ENCODE measurements around the gene HEBP2. TPM values are rescaled to one million over a fixed set of nuclear protein-coding genes. Genes with fewer than 3 reads are reported as not detected.

The HEBP2 gene
- total and polyA plus RNA-seq, 2 experiments from 2014 or later: 25.6 to 118 TPM

GRCh38 chr6:138410972-138411880 is 7.2 kb downstream of the HEBP2 start:
- H3K4me3 ChIP-seq: no peak overlapping the region
- no peak for ATAC-seq
- TF ChIP-seq ZNF114 (CRISPR knock-in tag; IDR thresholded peaks at IDR 0.05): no peak
- TF ChIP-seq STAT1 (IDR thresholded peaks at IDR 0.05; ENCODE audit: unreplicated experiment): no peak
- TF ChIP-seq POLR2AphosphoS5 (IDR thresholded peaks at IDR 0.05; ENCODE audit: low read depth): no peak
- no peak for TF ChIP-seq NANOG (IDR thresholded peaks at IDR 0.05; ENCODE audit: borderline replicate concordance)
- TF ChIP-seq, protein P1, sequence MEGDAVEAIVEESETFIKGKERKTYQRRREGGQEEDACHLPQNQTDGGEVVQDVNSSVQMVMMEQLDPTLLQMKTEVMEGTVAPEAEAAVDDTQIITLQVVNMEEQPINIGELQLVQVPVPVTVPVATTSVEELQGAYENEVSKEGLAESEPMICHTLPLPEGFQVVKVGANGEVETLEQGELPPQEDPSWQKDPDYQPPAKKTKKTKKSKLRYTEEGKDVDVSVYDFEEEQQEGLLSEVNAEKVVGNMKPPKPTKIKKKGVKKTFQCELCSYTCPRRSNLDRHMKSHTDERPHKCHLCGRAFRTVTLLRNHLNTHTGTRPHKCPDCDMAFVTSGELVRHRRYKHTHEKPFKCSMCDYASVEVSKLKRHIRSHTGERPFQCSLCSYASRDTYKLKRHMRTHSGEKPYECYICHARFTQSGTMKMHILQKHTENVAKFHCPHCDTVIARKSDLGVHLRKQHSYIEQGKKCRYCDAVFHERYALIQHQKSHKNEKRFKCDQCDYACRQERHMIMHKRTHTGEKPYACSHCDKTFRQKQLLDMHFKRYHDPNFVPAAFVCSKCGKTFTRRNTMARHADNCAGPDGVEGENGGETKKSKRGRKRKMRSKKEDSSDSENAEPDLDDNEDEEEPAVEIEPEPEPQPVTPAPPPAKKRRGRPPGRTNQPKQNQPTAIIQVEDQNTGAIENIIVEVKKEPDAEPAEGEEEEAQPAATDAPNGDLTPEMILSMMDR (conservative IDR thresholded peaks at IDR 0.05; ENCODE audit: low read depth in 2 of 2): no peak
- TF ChIP-seq ZNF331 (CRISPR knock-in tag; IDR thresholded peaks at IDR 0.05; ENCODE audit: low read depth): no peak
- no peak for TF ChIP-seq JUNB (IDR thresholded peaks at IDR 0.05; ENCODE audit: unreplicated experiment)
- TF ChIP-seq CREB1 (CRISPR knock-in tag; IDR thresholded peaks at IDR 0.05; ENCODE audit: low read depth): no peak
- TF ChIP-seq ZNF462 (CRISPR knock-in tag; IDR thresholded peaks at IDR 0.05): no peak
- TF ChIP-seq REST (IDR thresholded peaks at IDR 0.05; ENCODE audit: unreplicated experiment): no peak
- TF ChIP-seq, protein P2, sequence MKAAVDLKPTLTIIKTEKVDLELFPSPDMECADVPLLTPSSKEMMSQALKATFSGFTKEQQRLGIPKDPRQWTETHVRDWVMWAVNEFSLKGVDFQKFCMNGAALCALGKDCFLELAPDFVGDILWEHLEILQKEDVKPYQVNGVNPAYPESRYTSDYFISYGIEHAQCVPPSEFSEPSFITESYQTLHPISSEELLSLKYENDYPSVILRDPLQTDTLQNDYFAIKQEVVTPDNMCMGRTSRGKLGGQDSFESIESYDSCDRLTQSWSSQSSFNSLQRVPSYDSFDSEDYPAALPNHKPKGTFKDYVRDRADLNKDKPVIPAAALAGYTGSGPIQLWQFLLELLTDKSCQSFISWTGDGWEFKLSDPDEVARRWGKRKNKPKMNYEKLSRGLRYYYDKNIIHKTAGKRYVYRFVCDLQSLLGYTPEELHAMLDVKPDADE (IDR thresholded peaks at IDR 0.05): no peak
- TF ChIP-seq EZH2phosphoT487 (IDR thresholded peaks at IDR 0.05; ENCODE audit: unreplicated experiment): no peak
- TF ChIP-seq EZH2 (IDR thresholded peaks at IDR 0.05; ENCODE audit: low read depth, unreplicated experiment): no peak
- Mint-ChIP-seq H3K9me3 (no peaks in the 10 kb centered on the region), H3K36me3 (ENCODE audit: low read depth) (peaks cover 63% of the 10 kb centered on the region), H3K27ac (no peak overlapping the region), H3K4me1 (no peaks in the 10 kb centered on the region), H3K4me3 (no peak overlapping the region), H3K27me3 (ENCODE audit: insufficient read depth, low read depth, poor library complexity) (peaks cover 1% of the 10 kb centered on the region)
- H3K27ac ChIP-seq (ENCODE audit: low read depth): no peak overlapping the region
- no peak overlapping the region for H2AFZ ChIP-seq
- H3F3A ChIP-seq (replicated peaks; ENCODE audit: low read depth): no peaks in the 10 kb centered on the region
- H3K36me3 ChIP-seq (ENCODE audit: insufficient read depth): peaks cover 44% of the 10 kb centered on the region
- no peak overlapping the region for H3K4me2 ChIP-seq
- no peaks in the 10 kb centered on the region for H3K4me1 ChIP-seq (ENCODE audit: insufficient read depth)
- H3K27me3 ChIP-seq (ENCODE audit: insufficient read depth): no peaks in the 10 kb centered on the region
- no peaks in the 10 kb centered on the region for H3K79me2 ChIP-seq (replicated peaks; ENCODE audit: insufficient read depth)
- H4K20me1 ChIP-seq (replicated peaks; ENCODE audit: insufficient read depth): no peaks in the 10 kb centered on the region; the same call in 1 of the 2 replicates
- DNase-seq (ENCODE audit: low spot score): no peak
- no peaks in the 10 kb centered on the region for H3K9me2 ChIP-seq (ENCODE audit: insufficient read depth)
